ENCODE data around the gene TSPO2. TPM values are rescaled to one million over a fixed set of nuclear protein-coding genes. Genes with fewer than 3 reads are reported as not detected.

Gene TSPO2
- total and polyA plus RNA-seq, 2 of the 8 experiments (the other 6 are each of a cell fraction or from before 2014, with no cell fraction given): not detected

DNA sequence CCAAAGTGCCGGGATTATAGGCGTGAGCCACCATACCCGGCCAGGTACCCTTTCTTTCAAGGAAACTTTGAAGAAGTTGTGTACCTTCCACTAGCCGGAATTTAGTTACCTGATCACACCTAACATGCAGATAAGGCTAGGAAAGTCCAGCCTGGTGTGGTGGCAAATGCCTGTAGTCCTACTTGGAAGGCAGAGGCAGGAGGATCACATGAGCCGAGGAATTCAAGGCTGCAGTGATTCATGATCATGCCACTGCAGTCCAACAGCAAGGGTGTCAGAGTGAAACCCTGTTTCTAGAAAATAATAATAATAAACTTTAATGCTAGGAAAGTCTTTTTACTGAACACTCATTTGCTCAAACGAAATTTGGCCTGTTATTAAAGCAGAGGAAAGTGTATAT lies 51.5 kb downstream of the TSPO2 start (continued):
- TF ChIP-seq, protein P1, sequence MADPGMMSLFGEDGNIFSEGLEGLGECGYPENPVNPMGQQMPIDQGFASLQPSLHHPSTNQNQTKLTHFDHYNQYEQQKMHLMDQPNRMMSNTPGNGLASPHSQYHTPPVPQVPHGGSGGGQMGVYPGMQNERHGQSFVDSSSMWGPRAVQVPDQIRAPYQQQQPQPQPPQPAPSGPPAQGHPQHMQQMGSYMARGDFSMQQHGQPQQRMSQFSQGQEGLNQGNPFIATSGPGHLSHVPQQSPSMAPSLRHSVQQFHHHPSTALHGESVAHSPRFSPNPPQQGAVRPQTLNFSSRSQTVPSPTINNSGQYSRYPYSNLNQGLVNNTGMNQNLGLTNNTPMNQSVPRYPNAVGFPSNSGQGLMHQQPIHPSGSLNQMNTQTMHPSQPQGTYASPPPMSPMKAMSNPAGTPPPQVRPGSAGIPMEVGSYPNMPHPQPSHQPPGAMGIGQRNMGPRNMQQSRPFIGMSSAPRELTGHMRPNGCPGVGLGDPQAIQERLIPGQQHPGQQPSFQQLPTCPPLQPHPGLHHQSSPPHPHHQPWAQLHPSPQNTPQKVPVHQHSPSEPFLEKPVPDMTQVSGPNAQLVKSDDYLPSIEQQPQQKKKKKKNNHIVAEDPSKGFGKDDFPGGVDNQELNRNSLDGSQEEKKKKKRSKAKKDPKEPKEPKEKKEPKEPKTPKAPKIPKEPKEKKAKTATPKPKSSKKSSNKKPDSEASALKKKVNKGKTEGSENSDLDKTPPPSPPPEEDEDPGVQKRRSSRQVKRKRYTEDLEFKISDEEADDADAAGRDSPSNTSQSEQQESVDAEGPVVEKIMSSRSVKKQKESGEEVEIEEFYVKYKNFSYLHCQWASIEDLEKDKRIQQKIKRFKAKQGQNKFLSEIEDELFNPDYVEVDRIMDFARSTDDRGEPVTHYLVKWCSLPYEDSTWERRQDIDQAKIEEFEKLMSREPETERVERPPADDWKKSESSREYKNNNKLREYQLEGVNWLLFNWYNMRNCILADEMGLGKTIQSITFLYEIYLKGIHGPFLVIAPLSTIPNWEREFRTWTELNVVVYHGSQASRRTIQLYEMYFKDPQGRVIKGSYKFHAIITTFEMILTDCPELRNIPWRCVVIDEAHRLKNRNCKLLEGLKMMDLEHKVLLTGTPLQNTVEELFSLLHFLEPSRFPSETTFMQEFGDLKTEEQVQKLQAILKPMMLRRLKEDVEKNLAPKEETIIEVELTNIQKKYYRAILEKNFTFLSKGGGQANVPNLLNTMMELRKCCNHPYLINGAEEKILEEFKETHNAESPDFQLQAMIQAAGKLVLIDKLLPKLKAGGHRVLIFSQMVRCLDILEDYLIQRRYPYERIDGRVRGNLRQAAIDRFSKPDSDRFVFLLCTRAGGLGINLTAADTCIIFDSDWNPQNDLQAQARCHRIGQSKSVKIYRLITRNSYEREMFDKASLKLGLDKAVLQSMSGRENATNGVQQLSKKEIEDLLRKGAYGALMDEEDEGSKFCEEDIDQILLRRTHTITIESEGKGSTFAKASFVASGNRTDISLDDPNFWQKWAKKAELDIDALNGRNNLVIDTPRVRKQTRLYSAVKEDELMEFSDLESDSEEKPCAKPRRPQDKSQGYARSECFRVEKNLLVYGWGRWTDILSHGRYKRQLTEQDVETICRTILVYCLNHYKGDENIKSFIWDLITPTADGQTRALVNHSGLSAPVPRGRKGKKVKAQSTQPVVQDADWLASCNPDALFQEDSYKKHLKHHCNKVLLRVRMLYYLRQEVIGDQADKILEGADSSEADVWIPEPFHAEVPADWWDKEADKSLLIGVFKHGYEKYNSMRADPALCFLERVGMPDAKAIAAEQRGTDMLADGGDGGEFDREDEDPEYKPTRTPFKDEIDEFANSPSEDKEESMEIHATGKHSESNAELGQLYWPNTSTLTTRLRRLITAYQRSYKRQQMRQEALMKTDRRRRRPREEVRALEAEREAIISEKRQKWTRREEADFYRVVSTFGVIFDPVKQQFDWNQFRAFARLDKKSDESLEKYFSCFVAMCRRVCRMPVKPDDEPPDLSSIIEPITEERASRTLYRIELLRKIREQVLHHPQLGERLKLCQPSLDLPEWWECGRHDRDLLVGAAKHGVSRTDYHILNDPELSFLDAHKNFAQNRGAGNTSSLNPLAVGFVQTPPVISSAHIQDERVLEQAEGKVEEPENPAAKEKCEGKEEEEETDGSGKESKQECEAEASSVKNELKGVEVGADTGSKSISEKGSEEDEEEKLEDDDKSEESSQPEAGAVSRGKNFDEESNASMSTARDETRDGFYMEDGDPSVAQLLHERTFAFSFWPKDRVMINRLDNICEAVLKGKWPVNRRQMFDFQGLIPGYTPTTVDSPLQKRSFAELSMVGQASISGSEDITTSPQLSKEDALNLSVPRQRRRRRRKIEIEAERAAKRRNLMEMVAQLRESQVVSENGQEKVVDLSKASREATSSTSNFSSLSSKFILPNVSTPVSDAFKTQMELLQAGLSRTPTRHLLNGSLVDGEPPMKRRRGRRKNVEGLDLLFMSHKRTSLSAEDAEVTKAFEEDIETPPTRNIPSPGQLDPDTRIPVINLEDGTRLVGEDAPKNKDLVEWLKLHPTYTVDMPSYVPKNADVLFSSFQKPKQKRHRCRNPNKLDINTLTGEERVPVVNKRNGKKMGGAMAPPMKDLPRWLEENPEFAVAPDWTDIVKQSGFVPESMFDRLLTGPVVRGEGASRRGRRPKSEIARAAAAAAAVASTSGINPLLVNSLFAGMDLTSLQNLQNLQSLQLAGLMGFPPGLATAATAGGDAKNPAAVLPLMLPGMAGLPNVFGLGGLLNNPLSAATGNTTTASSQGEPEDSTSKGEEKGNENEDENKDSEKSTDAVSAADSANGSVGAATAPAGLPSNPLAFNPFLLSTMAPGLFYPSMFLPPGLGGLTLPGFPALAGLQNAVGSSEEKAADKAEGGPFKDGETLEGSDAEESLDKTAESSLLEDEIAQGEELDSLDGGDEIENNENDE (IDR thresholded peaks at IDR 0.05; ENCODE audit: insufficient replicate concordance, low read length): no peak
- TF ChIP-seq SAP30 (IDR thresholded peaks at IDR 0.05; ENCODE audit: insufficient read depth, insufficient replicate concordance, low read length) (no peak), TAF1 (IDR thresholded peaks at IDR 0.05; ENCODE audit: low read depth, low read length) (no peak), SIRT6 (IDR thresholded peaks at IDR 0.05; ENCODE audit: low read length) (no peak), TBP (IDR thresholded peaks at IDR 0.05; ENCODE audit: low read depth, low read length) (no peak), CHD2 (IDR thresholded peaks at IDR 0.05; ENCODE audit: low read length) (no peak), POLR2AphosphoS5 (IDR thresholded peaks at IDR 0.05; ENCODE audit: low read depth, low read length) (no peak), ASH2L (IDR thresholded peaks at IDR 0.05; ENCODE audit: low read length) (no peak), TCF12 (IDR thresholded peaks at IDR 0.05; ENCODE audit: low read depth, low read length) (no peak), SP2 (IDR thresholded peaks at IDR 0.05; ENCODE audit: low read length) (no peak)

All from H1 (cell line).